H9 (cell line): ENCODE data around the gene ISY1. TPM values are rescaled to one million over a fixed set of nuclear protein-coding genes. Genes with fewer than 3 reads are reported as not detected.

Source experiments
- DNase-seq: peaks from one replicate; pipeline ENCODE4 v3.0.0-alpha.2; 2017
- H2AFZ ChIP-seq: one replicate; pipeline ENCODE4 v1.6.1; 2013; ENCODE audit warnings: mild to moderate bottlenecking, low read length, control low read depth, moderate library complexity
- H2AK5ac ChIP-seq: 2 replicates; pipeline ENCODE4 v1.6.1; 2013; ENCODE audit warnings: low read length, control low read depth, mixed read lengths; ENCODE audit not compliant: insufficient read length
- H2BK120ac ChIP-seq: one replicate; pipeline ENCODE4 v1.6.1; 2013; ENCODE audit warnings: low read depth, mild to moderate bottlenecking, low read length, control low read depth, inconsistent platforms; ENCODE audit not compliant: poor library complexity, severe bottlenecking
- H2BK12ac ChIP-seq: 2 replicates; pipeline ENCODE4 v1.6.1; 2013; ENCODE audit warnings: low read length, control low read depth, mixed read lengths, low read depth; ENCODE audit not compliant: insufficient read length
- H2BK15ac ChIP-seq: 2 replicates; pipeline ENCODE4 v1.6.1; 2013; ENCODE audit warnings: low read depth, low read length, control low read depth
- H2BK20ac ChIP-seq: one replicate; pipeline ENCODE4 v1.6.1; 2013; ENCODE audit warnings: low read depth, mild to moderate bottlenecking, low read length, control low read depth, inconsistent platforms; ENCODE audit not compliant: poor library complexity, severe bottlenecking
- H2BK5ac ChIP-seq: 2 replicates; pipeline ENCODE4 v1.6.1; 2013; ENCODE audit warnings: low read length, control low read depth, mixed read lengths; ENCODE audit not compliant: insufficient read length
- H3K14ac ChIP-seq: 2 replicates; pipeline ENCODE4 v1.6.1; 2013; ENCODE audit warnings: low read length, control low read depth; ENCODE audit not compliant: insufficient read depth
- H3K18ac ChIP-seq: 2 replicates; pipeline ENCODE4 v1.6.1; 2013; ENCODE audit warnings: low read depth, mild to moderate bottlenecking, mixed read lengths, low read length, control low read depth; ENCODE audit not compliant: insufficient read length
- H3K23ac ChIP-seq: 2 replicates; pipeline ENCODE4 v1.6.1; 2013; ENCODE audit warnings: low read length, control low read depth, mixed read lengths, low read depth; ENCODE audit not compliant: insufficient read length
- H3K23me2 ChIP-seq: 2 replicates; pipeline ENCODE4 v1.6.1; 2013; ENCODE audit warnings: low read depth, mild to moderate bottlenecking, mixed read lengths, low read length, control low read depth; ENCODE audit not compliant: insufficient read length, poor library complexity, severe bottlenecking
- H3K27ac ChIP-seq: 2 replicates; pipeline ENCODE4 v1.5.1; 2013; ENCODE audit warnings: low read length, control low read depth, mixed read lengths, low read depth; ENCODE audit not compliant: insufficient read length
- H3K27me3 ChIP-seq: 2 replicates; pipeline ENCODE4 v1.6.1; 2013; ENCODE audit warnings: low read length, control low read depth, inconsistent platforms; ENCODE audit not compliant: insufficient read depth
- H3K4ac ChIP-seq: 2 replicates; pipeline ENCODE4 v1.6.1; 2013; ENCODE audit warnings: low read depth, mild to moderate bottlenecking, control low read depth, inconsistent platforms, low read length, moderate library complexity
- H3K4me1 ChIP-seq: 2 replicates; pipeline ENCODE4 v1.6.1; 2013; ENCODE audit warnings: low read length, control low read depth, inconsistent platforms; ENCODE audit not compliant: insufficient read depth
- H3K4me2 ChIP-seq: 2 replicates; pipeline ENCODE4 v1.6.1; 2013; ENCODE audit warnings: low read length, control low read depth, mixed read lengths; ENCODE audit not compliant: insufficient read length, insufficient read depth
- H3K56ac ChIP-seq: 2 replicates; pipeline ENCODE4 v1.6.1; 2013; ENCODE audit warnings: low read depth, mild to moderate bottlenecking, mixed read lengths, low read length, control low read depth; ENCODE audit not compliant: insufficient read length
- H3K79me1 ChIP-seq: 2 replicates; pipeline ENCODE4 v1.6.1; 2013; ENCODE audit warnings: low read depth, mild to moderate bottlenecking, moderate library complexity, low read length, control low read depth, inconsistent platforms; ENCODE audit not compliant: insufficient read depth, poor library complexity, severe bottlenecking
- H3K79me2 ChIP-seq: 2 replicates; pipeline ENCODE4 v1.6.1; 2013; ENCODE audit warnings: low read length, control low read depth, inconsistent platforms; ENCODE audit not compliant: insufficient read depth
- H3K9ac ChIP-seq: 2 replicates; pipeline ENCODE4 v1.6.1; 2013; ENCODE audit warnings: low read length, control low read depth, mixed read lengths; ENCODE audit not compliant: insufficient read length; ENCODE audit errors: extremely low read depth
- H3K9me3 ChIP-seq: one replicate; pipeline ENCODE4 v1.6.1; 2013; ENCODE audit warnings: low read depth, low read length, inconsistent platforms; ENCODE audit not compliant: control insufficient read depth
- H3T11ph ChIP-seq: one replicate; pipeline ENCODE4 v1.6.1; 2013; ENCODE audit warnings: mild to moderate bottlenecking, low read length, control low read depth, inconsistent platforms
- H4K20me1 ChIP-seq: one replicate; pipeline ENCODE4 v1.6.1; 2013; ENCODE audit not compliant: control insufficient read depth, insufficient read length, insufficient read depth
- H4K5ac ChIP-seq: 2 replicates; pipeline ENCODE4 v1.6.1; 2013; ENCODE audit warnings: low read depth, mild to moderate bottlenecking, mixed read lengths, low read length, control low read depth; ENCODE audit not compliant: insufficient read length
- H4K8ac ChIP-seq: replicated peaks from 2 replicates; pipeline ENCODE4 v1.6.1; 2013; ENCODE audit warnings: low read length, control low read depth, mixed read lengths, low read depth; ENCODE audit not compliant: insufficient read length
- H4K91ac ChIP-seq: 2 replicates; pipeline ENCODE4 v1.6.1; 2013; ENCODE audit warnings: low read depth, mild to moderate bottlenecking, moderate library complexity, mixed read lengths, low read length, control low read depth; ENCODE audit not compliant: insufficient read length
- H3K27ac Mint-ChIP-seq, 3 experiments: 2 replicates in 2 of 3; 3 replicates in 1 of 3; pipeline ENCODE4 v1.8.0; 2020 to 2021; ENCODE audit warnings: mixed read lengths in 3 of 3, mild to moderate bottlenecking in 1 of 3, moderate library complexity in 1 of 3
- H3K27me3 Mint-ChIP-seq: 2 replicates; pipeline ENCODE4 v1.8.0; 2021; ENCODE audit warnings: low read depth, mild to moderate bottlenecking, moderate library complexity, mixed read lengths
- H3K36me3 Mint-ChIP-seq, 3 experiments: 2 replicates in 2 of 3; 3 replicates in 1 of 3; pipeline ENCODE4 v1.8.0; 2020 to 2021; ENCODE audit warnings: low read depth in 3 of 3, mixed read lengths in 3 of 3; ENCODE audit not compliant: insufficient read depth in 1 of 3
- H3K4me1 Mint-ChIP-seq, 2 experiments: 2 replicates each; pipeline ENCODE4 v1.8.0; 2020; ENCODE audit warnings: mixed read lengths in 2 of 2
- H3K4me3 Mint-ChIP-seq, 2 experiments: 2 replicates in 1 of 2; 3 replicates in 1 of 2; pipeline ENCODE4 v1.8.0; 2020 to 2021; ENCODE audit warnings: mild to moderate bottlenecking in 2 of 2, mixed read lengths in 2 of 2, moderate library complexity in 1 of 2
- H3K9me3 Mint-ChIP-seq, 2 experiments: 2 replicates in 1 of 2; 3 replicates in 1 of 2; pipeline ENCODE4 v1.8.0; 2020; ENCODE audit warnings: mild to moderate bottlenecking in 2 of 2, mixed read lengths in 2 of 2, moderate library complexity in 1 of 2
- WGBS: extraction: QIAGEN DNeasy Blood & Tissue Kit; methylation state at CpG from one replicate; pipeline ENCODE4 v1.1.7; 2013; ENCODE audit warnings: missing lambda C conversion rate, low lambda C conversion rate, mixed read lengths; ENCODE audit not compliant: insufficient read length; ENCODE audit errors: extremely low coverage; 5-methylcytosine and 5-hydroxymethylcytosine counted together
- total RNA-seq: library from RNA; stranded (reverse); gene quantifications from 2 replicates; pipeline ENCODE4 v1.2.1, GENCODE V29; 2021
- TF ChIP-seq, protein P1 (sequence below): fragments of 200-600 bp; sonication (generic); conservative IDR thresholded peaks from 3 replicates; pipeline ENCODE4 v1.8.0; 2021; ENCODE audit warnings: antibody characterized with exemption, mild to moderate bottlenecking

Gene ISY1
- total RNA-seq, 1 experiment from 2014 or later, result 28.1 TPM

DNA sequence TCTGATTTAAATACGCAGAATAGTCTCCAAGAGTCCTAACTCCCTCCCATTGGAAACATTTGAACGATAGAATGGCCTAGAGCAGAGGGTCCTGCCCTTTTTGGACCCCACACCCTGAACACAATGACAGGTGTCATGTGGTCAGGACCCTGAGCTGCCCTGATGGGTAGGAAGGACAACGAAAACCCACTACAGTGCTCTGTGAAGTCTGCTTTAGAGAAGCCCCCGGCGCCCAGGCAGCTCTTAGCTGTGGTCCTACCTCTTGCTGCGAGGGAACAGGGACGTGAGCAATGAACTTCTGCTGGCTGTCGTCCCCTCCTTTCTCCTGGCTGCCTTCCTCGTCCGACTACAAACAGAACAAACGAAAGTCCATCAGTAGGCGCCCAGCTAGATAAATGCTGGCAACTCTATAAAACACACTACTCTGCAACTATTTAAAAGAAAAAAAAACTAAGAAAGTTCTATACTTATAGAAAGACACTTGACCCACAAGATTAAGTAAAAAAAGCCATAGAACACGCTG, 30.5 kb downstream of the ISY1 start:
- no peak overlapping the region for H2BK15ac ChIP-seq
- no peaks in the 10 kb centered on the region for H3K9me3 Mint-ChIP-seq
- H2BK20ac ChIP-seq, result no peak overlapping the region
- no peak overlapping the region for H3K14ac ChIP-seq
- H3K36me3 Mint-ChIP-seq, result peaks cover 10 to 63% (median 49%) of the 10 kb centered on the region in 3 experiments; a peak in 6 of 7 replicates
- H3K27me3 Mint-ChIP-seq, result no peaks in the 10 kb centered on the region
- H2AFZ ChIP-seq, result no peak overlapping the region
- H3K4ac ChIP-seq, result no peak overlapping the region
- H2BK5ac ChIP-seq, result no peak overlapping the region
- no peak overlapping the region for H3K27ac ChIP-seq
- H3K4me3 Mint-ChIP-seq, result no peak overlapping the region
- no peaks in the 10 kb centered on the region for H3K27me3 ChIP-seq
- H4K5ac ChIP-seq, result no peak overlapping the region
- TF ChIP-seq, protein P1, sequence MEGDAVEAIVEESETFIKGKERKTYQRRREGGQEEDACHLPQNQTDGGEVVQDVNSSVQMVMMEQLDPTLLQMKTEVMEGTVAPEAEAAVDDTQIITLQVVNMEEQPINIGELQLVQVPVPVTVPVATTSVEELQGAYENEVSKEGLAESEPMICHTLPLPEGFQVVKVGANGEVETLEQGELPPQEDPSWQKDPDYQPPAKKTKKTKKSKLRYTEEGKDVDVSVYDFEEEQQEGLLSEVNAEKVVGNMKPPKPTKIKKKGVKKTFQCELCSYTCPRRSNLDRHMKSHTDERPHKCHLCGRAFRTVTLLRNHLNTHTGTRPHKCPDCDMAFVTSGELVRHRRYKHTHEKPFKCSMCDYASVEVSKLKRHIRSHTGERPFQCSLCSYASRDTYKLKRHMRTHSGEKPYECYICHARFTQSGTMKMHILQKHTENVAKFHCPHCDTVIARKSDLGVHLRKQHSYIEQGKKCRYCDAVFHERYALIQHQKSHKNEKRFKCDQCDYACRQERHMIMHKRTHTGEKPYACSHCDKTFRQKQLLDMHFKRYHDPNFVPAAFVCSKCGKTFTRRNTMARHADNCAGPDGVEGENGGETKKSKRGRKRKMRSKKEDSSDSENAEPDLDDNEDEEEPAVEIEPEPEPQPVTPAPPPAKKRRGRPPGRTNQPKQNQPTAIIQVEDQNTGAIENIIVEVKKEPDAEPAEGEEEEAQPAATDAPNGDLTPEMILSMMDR, result no peak
- H4K8ac ChIP-seq, result no peak overlapping the region
- DNase-seq, result no peak
- no peak overlapping the region for H3K56ac ChIP-seq
- no peak overlapping the region; a peak in 1 of 7 replicates for H3K27ac Mint-ChIP-seq
- no peaks in the 10 kb centered on the region for H3K79me2 ChIP-seq
- no CpG with 5 or more reads among the region's 13 CpGs for WGBS
- no peak overlapping the region for H3K4me2 ChIP-seq
- no peak overlapping the region for H2BK120ac ChIP-seq
- H3T11ph ChIP-seq, result no peak overlapping the region
- no peak overlapping the region for H2BK12ac ChIP-seq
- H3K23me2 ChIP-seq, result no peaks in the 10 kb centered on the region
- no peaks in the 10 kb centered on the region for H3K9me3 ChIP-seq
- no peaks in the 10 kb centered on the region for H3K4me1 ChIP-seq
- no peaks in the 10 kb centered on the region for H4K20me1 ChIP-seq
- H2AK5ac ChIP-seq, result no peak overlapping the region
- H3K9ac ChIP-seq, result no peak overlapping the region
- no peak overlapping the region for H3K18ac ChIP-seq
- H3K23ac ChIP-seq, result no peak overlapping the region
- no peaks in the 10 kb centered on the region for H3K79me1 ChIP-seq
- no peaks in the 10 kb centered on the region for H3K4me1 Mint-ChIP-seq
- no peak overlapping the region for H4K91ac ChIP-seq
